HEK293 (cell line): Measurements from ENCODE around the gene NHS.

Experiments used
- ZBTB7A ChIP-seq: fragments of 450-650 bp; formaldehyde crosslinking; IDR thresholded peaks from 2 replicates; pipeline ENCODE4 v1.5.1; 2016; ENCODE audit warnings: low read depth, missing biosample characterization, missing genetic modification characterization
- ZBTB8A ChIP-seq: fragments of 450-650 bp; formaldehyde crosslinking; IDR thresholded peaks from 2 replicates; pipeline ENCODE4 v1.5.1; 2016; ENCODE audit warnings: missing biosample characterization, missing genetic modification characterization
- ZNF174 ChIP-seq: fragments of 450-650 bp; formaldehyde crosslinking; IDR thresholded peaks from 2 replicates; pipeline ENCODE4 v1.5.0; 2017; ENCODE audit warnings: missing biosample characterization, mild to moderate bottlenecking, missing genetic modification characterization
- ZNF274 ChIP-seq, 2 experiments: fragments of 200-500 bp in 1 of 2; fragments of 450-650 bp in 1 of 2; sonication (Bioruptor generic) in 1 of 2; formaldehyde crosslinking in 1 of 2; IDR thresholded peaks; 2 replicates each; pipeline versions ENCODE4 v1.5.1 to v1.6.1; 2014 to 2016; ENCODE audit warnings: borderline replicate concordance in 1 of 2, inconsistent platforms in 1 of 2, low read length in 1 of 2, missing biosample characterization in 1 of 2, missing genetic modification characterization in 1 of 2
- ZNF292 ChIP-seq: fragments of 450-650 bp; formaldehyde crosslinking; IDR thresholded peaks from 2 replicates; pipeline ENCODE4 v1.5.1; 2016; ENCODE audit warnings: low read depth, missing biosample characterization, missing genetic modification characterization, borderline replicate concordance
- ZNF48 ChIP-seq: fragments of 450-650 bp; formaldehyde crosslinking; IDR thresholded peaks from 2 replicates; pipeline ENCODE4 v1.5.1; 2016; ENCODE audit warnings: missing biosample characterization, missing genetic modification characterization
- ZNF837 ChIP-seq: fragments of 450-650 bp; formaldehyde crosslinking; IDR thresholded peaks from 2 replicates; pipeline ENCODE4 v1.5.1; 2016; ENCODE audit warnings: missing biosample characterization, missing genetic modification characterization
- TF ChIP-seq, protein P1 (sequence below): fragments of 450-650 bp; formaldehyde crosslinking; IDR thresholded peaks from 2 replicates; pipeline ENCODE4 v1.5.1; 2016; ENCODE audit warnings: missing biosample characterization, missing genetic modification characterization
- TF ChIP-seq, protein P2 (sequence below): fragments of 450-650 bp; formaldehyde crosslinking; IDR thresholded peaks from 2 replicates; pipeline ENCODE4 v1.5.1; 2016; ENCODE audit warnings: missing biosample characterization, missing genetic modification characterization
- TF ChIP-seq, protein P3 (sequence below): fragments of 450-650 bp; formaldehyde crosslinking; IDR thresholded peaks from 2 replicates; pipeline ENCODE4 v1.5.1; 2016; ENCODE audit warnings: missing biosample characterization, missing genetic modification characterization

DNA sequence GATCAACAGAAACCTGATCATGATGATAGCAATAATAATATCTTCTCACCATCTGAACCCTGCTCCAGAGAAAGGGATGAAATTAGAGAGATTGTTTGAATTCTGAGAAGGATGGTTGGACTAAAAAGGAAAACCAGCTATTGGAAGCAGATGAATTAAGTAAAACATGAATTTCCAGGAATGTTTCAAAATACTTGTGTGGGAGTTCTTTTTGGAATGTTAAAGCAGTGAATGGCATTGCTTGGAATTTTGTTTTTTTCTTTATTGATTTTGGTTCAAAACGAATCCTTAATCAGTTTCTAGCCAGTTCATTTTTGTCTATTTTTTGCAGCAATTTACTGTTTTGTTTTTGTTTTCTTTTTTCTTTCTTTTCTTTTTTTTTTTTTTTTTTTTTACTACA is 150.3 kb downstream of the NHS start:
- TF ChIP-seq, protein P1, sequence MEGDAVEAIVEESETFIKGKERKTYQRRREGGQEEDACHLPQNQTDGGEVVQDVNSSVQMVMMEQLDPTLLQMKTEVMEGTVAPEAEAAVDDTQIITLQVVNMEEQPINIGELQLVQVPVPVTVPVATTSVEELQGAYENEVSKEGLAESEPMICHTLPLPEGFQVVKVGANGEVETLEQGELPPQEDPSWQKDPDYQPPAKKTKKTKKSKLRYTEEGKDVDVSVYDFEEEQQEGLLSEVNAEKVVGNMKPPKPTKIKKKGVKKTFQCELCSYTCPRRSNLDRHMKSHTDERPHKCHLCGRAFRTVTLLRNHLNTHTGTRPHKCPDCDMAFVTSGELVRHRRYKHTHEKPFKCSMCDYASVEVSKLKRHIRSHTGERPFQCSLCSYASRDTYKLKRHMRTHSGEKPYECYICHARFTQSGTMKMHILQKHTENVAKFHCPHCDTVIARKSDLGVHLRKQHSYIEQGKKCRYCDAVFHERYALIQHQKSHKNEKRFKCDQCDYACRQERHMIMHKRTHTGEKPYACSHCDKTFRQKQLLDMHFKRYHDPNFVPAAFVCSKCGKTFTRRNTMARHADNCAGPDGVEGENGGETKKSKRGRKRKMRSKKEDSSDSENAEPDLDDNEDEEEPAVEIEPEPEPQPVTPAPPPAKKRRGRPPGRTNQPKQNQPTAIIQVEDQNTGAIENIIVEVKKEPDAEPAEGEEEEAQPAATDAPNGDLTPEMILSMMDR (tag by site-specific recombination), result no peak
- TF ChIP-seq, protein P2, sequence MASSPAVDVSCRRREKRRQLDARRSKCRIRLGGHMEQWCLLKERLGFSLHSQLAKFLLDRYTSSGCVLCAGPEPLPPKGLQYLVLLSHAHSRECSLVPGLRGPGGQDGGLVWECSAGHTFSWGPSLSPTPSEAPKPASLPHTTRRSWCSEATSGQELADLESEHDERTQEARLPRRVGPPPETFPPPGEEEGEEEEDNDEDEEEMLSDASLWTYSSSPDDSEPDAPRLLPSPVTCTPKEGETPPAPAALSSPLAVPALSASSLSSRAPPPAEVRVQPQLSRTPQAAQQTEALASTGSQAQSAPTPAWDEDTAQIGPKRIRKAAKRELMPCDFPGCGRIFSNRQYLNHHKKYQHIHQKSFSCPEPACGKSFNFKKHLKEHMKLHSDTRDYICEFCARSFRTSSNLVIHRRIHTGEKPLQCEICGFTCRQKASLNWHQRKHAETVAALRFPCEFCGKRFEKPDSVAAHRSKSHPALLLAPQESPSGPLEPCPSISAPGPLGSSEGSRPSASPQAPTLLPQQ (tag by site-specific recombination), result no peak
- TF ChIP-seq ZNF292 (tag by site-specific recombination), result no peak
- no peak for TF ChIP-seq ZNF837
- TF ChIP-seq ZNF174 (tag by site-specific recombination), result no peak
- no peak for TF ChIP-seq ZNF274 (IDR thresholded peaks at IDR 0.05; ENCODE audit: low read length)
- no peak for TF ChIP-seq ZNF274 (tag by site-specific recombination; IDR thresholded peaks at IDR 0.05; ENCODE audit: borderline replicate concordance)
- no peak for TF ChIP-seq ZBTB8A
- no peak for TF ChIP-seq ZBTB7A (tag by site-specific recombination)
- TF ChIP-seq, protein P3, sequence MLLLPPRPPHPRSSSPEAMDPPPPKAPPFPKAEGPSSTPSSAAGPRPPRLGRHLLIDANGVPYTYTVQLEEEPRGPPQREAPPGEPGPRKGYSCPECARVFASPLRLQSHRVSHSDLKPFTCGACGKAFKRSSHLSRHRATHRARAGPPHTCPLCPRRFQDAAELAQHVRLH (tag by site-specific recombination), result no peak
- no peak for TF ChIP-seq ZNF48
